K562 (cell line): Measurements from ENCODE around the gene KCNMB2. TPM values are rescaled to one million over a fixed set of nuclear protein-coding genes. Genes with fewer than 3 reads are reported as not detected.

Source experiments
- ATAC-seq: fragments of 200-7000 bp; cut with Tn5 transposase; 3 replicates; pipeline ENCODE4 v1.9.1; 2020; ENCODE audit warnings: moderate library complexity
- BruUV-seq: library from RNA; stranded (reverse); fragments of 400-500 nt; replicated peaks from 2 replicates; lab custom pipeline; 2021; lab: Mats Ljungman, UMichigan
- CTCF ChIA-PET: fragments of 300-600 bp; formaldehyde crosslinking; extraction: SDS; loops from one replicate; lab custom pipeline; 2021; ENCODE audit warnings: low intra/inter-chr PET ratio; lab: Yijun Ruan, JAX
- POLR2A ChIA-PET: fragments of 300-600, 350-650 bp; sonication (Branson Sonifier 250); formaldehyde crosslinking; extraction: SDS; loops from one replicate; lab custom pipeline; 2021; ENCODE audit warnings: antibody characterized with exemption, inconsistent platforms; lab: Yijun Ruan, JAX
- DNase-seq, 4 experiments: peaks; one replicate each; pipeline versions ENCODE4 v3.0.0 to v3.0.0-alpha.2; 2011 to 2018; ENCODE audit warnings: low spot score in 3 of 4, mixed read lengths in 3 of 4; ENCODE audit errors: extremely low read depth in 1 of 4
- FAIRE-seq: peaks from 2 replicates; lab custom pipeline; 2011; peaks lifted over from hg19 to GRCh38; lab: Jason Lieb, UNC
- H2AFZ ChIP-seq: 2 replicates; pipeline ENCODE4 v1.6.0; 2011; ENCODE audit warnings: low read depth, low read length, control low read depth, inconsistent platforms
- H3K27ac ChIP-seq: fragments of 200-600 bp; 3 replicates; pipeline ENCODE4 v1.8.0; 2011; ENCODE audit warnings: low read depth, mild to moderate bottlenecking, control low read depth, inconsistent platforms, low read length, moderate library complexity, mixed read lengths; ENCODE audit errors: extremely low read depth
- H3K27me3 ChIP-seq, 2 experiments: fragments of 300-600 bp in 1 of 2; 2 replicates in 1 of 2; 3 replicates in 1 of 2; pipeline versions ENCODE4 v1.6.0 to v1.8.0; 2011; ENCODE audit warnings: inconsistent platforms in 2 of 2, low read length in 2 of 2, mild to moderate bottlenecking in 1 of 2, mixed read lengths in 1 of 2, moderate library complexity in 1 of 2; ENCODE audit not compliant: control insufficient read depth in 2 of 2, insufficient read depth in 2 of 2
- H3K36me3 ChIP-seq: fragments of 300-600 bp; 3 replicates; pipeline ENCODE4 v1.8.0; 2011; ENCODE audit warnings: mild to moderate bottlenecking, low read length, inconsistent platforms; ENCODE audit not compliant: control insufficient read depth, insufficient read depth
- H3K4me1 ChIP-seq, 2 experiments: fragments of 200-600 bp in 1 of 2; replicated peaks in 1 of 2; 2 replicates in 1 of 2; 3 replicates in 1 of 2; pipeline versions ENCODE4 v1.5.1 to v1.8.0; 2011; ENCODE audit warnings: inconsistent platforms in 2 of 2, low read length in 2 of 2, mild to moderate bottlenecking in 1 of 2, mixed read lengths in 1 of 2, moderate library complexity in 1 of 2; ENCODE audit not compliant: control insufficient read depth in 2 of 2, insufficient read depth in 2 of 2
- H3K4me2 ChIP-seq: 2 replicates; pipeline ENCODE4 v1.6.1; 2011; ENCODE audit warnings: low read length, control low read depth, inconsistent platforms, mixed read lengths; ENCODE audit not compliant: insufficient read depth
- H3K4me3 ChIP-seq: fragments of 200-600 bp; sonication (generic), shearing (Covaris generic); 2 replicates; pipeline ENCODE4 v1.5.1; 2016; ENCODE audit warnings: control low read depth, inconsistent platforms
- H3K79me2 ChIP-seq: fragments of 200-600 bp; 3 replicates; pipeline ENCODE4 v1.8.0; 2011; ENCODE audit warnings: low read length, inconsistent platforms; ENCODE audit not compliant: control insufficient read depth, insufficient read depth
- H3K9ac ChIP-seq, 2 experiments: 2 replicates each; pipeline versions ENCODE4 v1.6.0 to v1.6.1; 2011; ENCODE audit warnings: low read depth in 2 of 2, low read length in 2 of 2, control low read depth in 1 of 2, inconsistent platforms in 1 of 2, mild to moderate bottlenecking in 1 of 2, mixed read lengths in 1 of 2; ENCODE audit not compliant: insufficient read depth in 1 of 2
- H3K9me1 ChIP-seq: one replicate; pipeline ENCODE4 v1.6.0; 2011; ENCODE audit warnings: inconsistent platforms, mild to moderate bottlenecking, low read length, moderate library complexity; ENCODE audit not compliant: control insufficient read depth, insufficient read depth
- H3K9me3 ChIP-seq: replicated peaks from 2 replicates; pipeline ENCODE4 v1.5.1; 2011; ENCODE audit warnings: low read depth, low read length, inconsistent platforms; ENCODE audit not compliant: control insufficient read depth, insufficient read depth
- H4K20me1 ChIP-seq: replicated peaks from 2 replicates; pipeline ENCODE4 v1.6.1; 2011; ENCODE audit warnings: low read length, inconsistent platforms, mixed read lengths; ENCODE audit not compliant: control insufficient read depth, insufficient read depth
- DNMT1 ChIP-seq: fragments of 450-650 bp; IDR thresholded peaks from 2 replicates; pipeline ENCODE4 v1.6.1; 2016; ENCODE audit warnings: antibody characterized with exemption, mild to moderate bottlenecking
- FOXK1 ChIP-seq: sonication (generic); formaldehyde crosslinking; IDR thresholded peaks from 2 replicates; pipeline ENCODE4 v1.8.0; 2022; ENCODE audit warnings: missing genetic modification reagents, mild to moderate bottlenecking, borderline replicate concordance
- GTF2E2 ChIP-seq: fragments of 200-800 bp; sonication (Bioruptor generic); IDR thresholded peaks from 2 replicates; pipeline ENCODE4 v1.6.1; 2016; ENCODE audit warnings: missing genetic modification characterization, missing compliant biosample characterization
- MEF2A ChIP-seq: IDR thresholded peaks from 2 replicates; pipeline ENCODE4 v1.6.1; 2011; ENCODE audit warnings: low read depth, mild to moderate bottlenecking, low read length, moderate library complexity; ENCODE audit not compliant: control insufficient read depth
- ZNF274 ChIP-seq: IDR thresholded peaks from 2 replicates; pipeline ENCODE4 v1.6.1; 2011; ENCODE audit warnings: low read depth, mild to moderate bottlenecking, low read length, moderate library complexity, borderline replicate concordance
- ZNF584 ChIP-seq: fragments of 200-800 bp; sonication (Bioruptor generic); IDR thresholded peaks from 2 replicates; pipeline ENCODE4 v1.6.1; 2016; ENCODE audit warnings: low read depth, mild to moderate bottlenecking, missing genetic modification characterization, missing compliant biosample characterization
- WGBS: fragments of 100-300 bp; shearing (Covaris generic); methylation state at CpG from one replicate; pipeline ENCODE4 v1.1.6; 2016; ENCODE audit warnings: low coverage, mixed read lengths; ENCODE audit not compliant: insufficient coverage; ENCODE audit errors: missing lambda C conversion rate; 5-methylcytosine and 5-hydroxymethylcytosine counted together
- in situ Hi-C: fragments of 300-500 bp; cut with MboI; formaldehyde crosslinking; loops from 4 replicates; pipeline ENCODE4 v1.15.0; 2018; ENCODE audit warnings: inconsistent platforms, mixed read lengths
- intact Hi-C: fragments of 100-400 bp; cut with micrococcal nuclease; formaldehyde crosslinking; loops from 2 replicates; pipeline ENCODE4 v1.14.2; 2022
- polyA plus RNA-seq, 8 experiments: library from polyadenylated mRNA; depleted of rRNA in 4 of 8; stranded (reverse) in 5 of 8; unstranded in 3 of 8; fragments of >200 nt; fragmentation: Nextera tagmentation in 2 of 8; fragmentation: Illumina TruSeq in 1 of 8; extraction: Ambion mirVana in 2 of 8; extraction: Trizol in 1 of 8; gene quantifications; 2 replicates each; pipeline versions ENCODE4 v1.2.1 to v1.2.3, GENCODE V29; 2011 to 2014; ENCODE audit warnings: inconsistent platforms in 1 of 8, missing spikeins in 1 of 8
- total RNA-seq, 7 experiments: library from RNA; depleted of rRNA in 6 of 7; stranded (reverse); fragments of >200 nt in 6 of 7; fragmentation: Illumina TruSeq in 2 of 7; extraction: Trizol in 2 of 7; gene quantifications; 2 replicates each; pipeline versions ENCODE4 v1.2.1 to v1.2.3, GENCODE V29; 2011 to 2021; ENCODE audit warnings: low replicate concordance in 1 of 7
- TF ChIP-seq, protein P1 (sequence below): fragments of 450-650 bp; formaldehyde crosslinking; IDR thresholded peaks from 2 replicates; pipeline ENCODE4 v1.4.0; 2022; ENCODE audit warnings: mild to moderate bottlenecking, moderate library complexity

Gene KCNMB2
- total and polyA plus RNA-seq, 9 of the 15 experiments (the other 6 are each of a cell fraction or from before 2014, with no cell fraction given) = 0.04 to 0.15 TPM; not detected in 7

DNA sequence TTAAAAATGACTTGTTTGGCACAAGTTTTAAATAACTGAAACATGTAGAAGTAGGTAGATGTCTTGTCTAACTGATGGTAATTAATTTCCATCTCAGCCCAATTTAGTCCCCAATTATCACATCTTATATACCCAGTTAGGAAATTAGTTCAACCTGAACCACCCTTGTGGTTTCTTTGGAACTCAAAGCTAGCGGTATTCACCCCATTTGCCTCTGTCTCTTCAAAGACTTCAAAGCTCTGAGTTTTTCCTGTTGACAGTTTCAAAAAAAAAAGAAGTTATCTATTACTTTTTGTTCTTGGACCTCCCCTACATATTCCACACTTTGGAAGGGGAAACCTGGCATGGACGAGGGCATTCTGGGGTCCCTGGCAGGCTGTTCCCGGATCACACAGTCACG, 236.5 kb downstream of the KCNMB2 start:
- no peak for TF ChIP-seq MEF2A
- TF ChIP-seq, protein P1, sequence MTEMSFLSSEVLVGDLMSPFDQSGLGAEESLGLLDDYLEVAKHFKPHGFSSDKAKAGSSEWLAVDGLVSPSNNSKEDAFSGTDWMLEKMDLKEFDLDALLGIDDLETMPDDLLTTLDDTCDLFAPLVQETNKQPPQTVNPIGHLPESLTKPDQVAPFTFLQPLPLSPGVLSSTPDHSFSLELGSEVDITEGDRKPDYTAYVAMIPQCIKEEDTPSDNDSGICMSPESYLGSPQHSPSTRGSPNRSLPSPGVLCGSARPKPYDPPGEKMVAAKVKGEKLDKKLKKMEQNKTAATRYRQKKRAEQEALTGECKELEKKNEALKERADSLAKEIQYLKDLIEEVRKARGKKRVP (CRISPR knock-in tag) = no peak
- TF ChIP-seq GTF2E2 (tag) = no peak
- no peak for TF ChIP-seq DNMT1
- no peak for TF ChIP-seq FOXK1 (CRISPR knock-in tag)
- Histone ChIP-seq H3K27me3 (no peaks in the 10 kb centered on the region), H3K4me3 (no peak overlapping the region), H3K36me3 (no peaks in the 10 kb centered on the region), H3K9me1 (no peaks in the 10 kb centered on the region), H3K9me3 (no peaks in the 10 kb centered on the region), H3K27ac (no peak overlapping the region), H3K4me2 (no peak overlapping the region), H2AFZ (no peak overlapping the region), H4K20me1 (no peaks in the 10 kb centered on the region), H3K4me1 (no peaks in the 10 kb centered on the region), H3K79me2 (no peaks in the 10 kb centered on the region), H3K9ac (no peak overlapping the region)
- no peak for ATAC-seq
- BruUV-seq = no TSS peak
- WGBS = 0% methylated on average over 4 of the region's 4 CpGs
- intact Hi-C loops (no loop called here), in situ Hi-C loops (no loop called here)
- POLR2A ChIA-PET = no interaction called here
- DNase-seq = no peak
- FAIRE-seq = no peak
- CTCF ChIA-PET = no interaction called here

- no TSS peak for BruUV-seq
- FAIRE-seq = no peak
Measured at GRCh38 chr3:178773358-178773757, 237.1 kb downstream of the KCNMB2 start.

More at GRCh38 chr3:178773358-178773757, 237.1 kb downstream of the KCNMB2 start:
- Histone ChIP-seq H3K79me2 (no peaks in the 10 kb centered on the region), H3K9me1 (no peaks in the 10 kb centered on the region), H3K27me3 (no peaks in the 10 kb centered on the region), H3K27ac (no peak overlapping the region), H3K9ac (no peak overlapping the region), H2AFZ (no peak overlapping the region), H3K4me2 (no peak overlapping the region), H4K20me1 (no peaks in the 10 kb centered on the region), H3K9me3 (no peaks in the 10 kb centered on the region), H3K4me3 (no peak overlapping the region), H3K36me3 (no peaks in the 10 kb centered on the region), H3K4me1 (no peaks in the 10 kb centered on the region)
- 0% methylated on average over 1 of the region's 1 CpG for WGBS
- DNase-seq (no peak), ATAC-seq (no peak)
- intact Hi-C loops (no loop called here), in situ Hi-C loops (no loop called here)
- CTCF ChIA-PET = no interaction called here
- TF ChIP-seq ZNF584 (CRISPR knock-in tag) (no peak), ZNF274 (no peak)
- POLR2A ChIA-PET = no interaction called here
